ENCODE data around the gene CLEC3B.
A peak's percentile ranks its signal among the peaks of the same experiment; 100 is the strongest.

CLEC3B gene

GRCh38 chr3:45003859-45004258, 22.2 kb upstream of the CLEC3B start:
- no peak for DNase-seq

GRCh38 chr3:45007091-45007490, 19.0 kb upstream of the CLEC3B start:
- no peak for DNase-seq

GRCh38 chr3:45008117-45008516, 18.0 kb upstream of the CLEC3B start:
- DNase-seq = no peak

GRCh38 chr3:45009868-45010267, 16.2 kb upstream of the CLEC3B start:
- DNase-seq = no peak

- DNase-seq = no peak
Measured at GRCh38 chr3:45010811-45011333, 15.2 kb upstream of the CLEC3B start.

GRCh38 chr3:45011756-45012508, 14.2 kb upstream of the CLEC3B start:
- no peak for DNase-seq

GRCh38 chr3:45012577-45012976, 13.5 kb upstream of the CLEC3B start:
- DNase-seq = no peak

GRCh38 chr3:45016916-45017315, 9.2 kb upstream of the CLEC3B start:
- DNase-seq = no peak

GRCh38 chr3:45017821-45018220, 8.3 kb upstream of the CLEC3B start:
- no peak for DNase-seq

- DNase-seq = no peak
Measured at GRCh38 chr3:45020534-45020933, 5.6 kb upstream of the CLEC3B start.

GRCh38 chr3:45021524-45022297, 4.4 kb upstream of the CLEC3B start:
- DNase-seq = no peak

- DNase-seq = no peak
Measured at GRCh38 chr3:45023675-45024074, 2.4 kb upstream of the CLEC3B start.

- DNase-seq = no peak
Measured at GRCh38 chr3:45024542-45025255, 1.4 kb upstream of the CLEC3B start.

GRCh38 chr3:45026957-45027356, 854 bp downstream of the CLEC3B start:
- no peak for DNase-seq

GRCh38 chr3:45027441-45027840, 1.3 kb downstream of the CLEC3B start:
- no peak for DNase-seq

- no peak for DNase-seq
Measured at GRCh38 chr3:45029216-45029615, 3.1 kb downstream of the CLEC3B start.

GRCh38 chr3:45029661-45030060, 3.6 kb downstream of the CLEC3B start:
- DNase-seq = no peak

- no peak for DNase-seq
Measured at GRCh38 chr3:45031531-45031930, 5.4 kb downstream of the CLEC3B start.

- no peak for DNase-seq
Measured at GRCh38 chr3:45032113-45032512, 6.0 kb downstream of the CLEC3B start.

GRCh38 chr3:45033791-45034190, 7.7 kb downstream of the CLEC3B start:
- DNase-seq = no peak

- DNase-seq = peak; percentile 59
Measured at GRCh38 chr3:45034612-45035252, 8.6 kb downstream of the CLEC3B start.

- no peak for DNase-seq
Measured at GRCh38 chr3:45035441-45036301, 9.6 kb downstream of the CLEC3B start.

Measured in activated CD4-positive, alpha-beta T cell treated with anti-CD3 and anti-CD28 coated beads, Interleukin-10, Interleukin-2, amounts not matched to agents 100 ng/mL and 50 ng/mL, durations not matched to agents 16 hours and 8 hours (primary cell).